Natural killer cell (primary cell): ENCODE data around the gene HINT2. TPM values are rescaled to one million over a fixed set of nuclear protein-coding genes. Genes with fewer than 3 reads are reported as not detected.

Experiments used
- ATAC-seq, 3 donors: fragments of 150-1000 bp in 2 of 3; fragments of 200-7000 bp in 1 of 3; cut with Tn5 transposase; 1 replicate in 1 of 3; 2 replicates in 2 of 3; pipeline ENCODE4 v1.10.0; 2021; ENCODE audit warnings: mild to moderate bottlenecking in 2 of 3, moderate library complexity in 2 of 3
- DNase-seq, 2 donors: peaks; one replicate each; pipeline versions ENCODE4 v3.0.0 to v3.0.0-alpha.2; 2013 to 2021; ENCODE audit warnings: mixed read lengths in 1 of 2
- H3K27ac ChIP-seq: one replicate; pipeline ENCODE4 v1.5.1; 2013; ENCODE audit warnings: mild to moderate bottlenecking, low read length
- H3K27me3 ChIP-seq: one replicate; pipeline ENCODE4 v1.6.1; 2013; ENCODE audit warnings: low read length; ENCODE audit not compliant: control insufficient read depth, insufficient read depth
- H3K36me3 ChIP-seq: one replicate; pipeline ENCODE4 v1.6.1; 2013; ENCODE audit warnings: low read length; ENCODE audit not compliant: control insufficient read depth, insufficient read depth
- H3K4me1 ChIP-seq: one replicate; pipeline ENCODE4 v1.6.1; 2013; ENCODE audit warnings: low read length; ENCODE audit not compliant: control insufficient read depth, insufficient read depth
- H3K4me3 ChIP-seq: one replicate; pipeline ENCODE4 v1.5.1; 2013; ENCODE audit warnings: low read length
- H3K9me3 ChIP-seq: one replicate; pipeline ENCODE4 v1.6.1; 2013; ENCODE audit warnings: low read length; ENCODE audit not compliant: control insufficient read depth, insufficient read depth
- H3K27ac Mint-ChIP-seq, 2 donors: one replicate each; pipeline ENCODE4 v1.8.0; 2022; ENCODE audit warnings: mild to moderate bottlenecking in 2 of 2, mixed read lengths in 2 of 2, moderate library complexity in 1 of 2
- H3K27me3 Mint-ChIP-seq, 2 donors: one replicate each; pipeline ENCODE4 v1.8.0; 2022; ENCODE audit warnings: low read depth in 2 of 2, mixed read lengths in 2 of 2
- H3K36me3 Mint-ChIP-seq: one replicate; pipeline ENCODE4 v1.8.0; 2022; ENCODE audit warnings: mixed read lengths
- H3K4me1 Mint-ChIP-seq, 2 donors: one replicate each; pipeline ENCODE4 v1.8.0; 2022; ENCODE audit warnings: mixed read lengths in 2 of 2
- H3K4me3 Mint-ChIP-seq: one replicate; pipeline ENCODE4 v1.8.0; 2022; ENCODE audit warnings: mild to moderate bottlenecking, moderate library complexity, mixed read lengths
- H3K9me3 Mint-ChIP-seq, 2 donors: one replicate each; pipeline ENCODE4 v1.8.0; 2022; ENCODE audit warnings: mixed read lengths in 2 of 2
- WGBS: methylation state at CpG from one replicate; pipeline ENCODE4 v1.1.7; 2013; ENCODE audit warnings: missing lambda C conversion rate; ENCODE audit not compliant: insufficient coverage; 5-methylcytosine and 5-hydroxymethylcytosine counted together
- intact Hi-C: fragments of 100-400 bp; cut with micrococcal nuclease; formaldehyde crosslinking; loops from one replicate; pipeline ENCODE4 v1.14.2; 2022
- total RNA-seq, 4 donors: library from RNA; stranded (reverse); fragments of 120-200 nt in 1 of 4; gene quantifications; one replicate each; pipeline versions ENCODE4 v1.2.3 to v1.2.4, GENCODE V29; 2013 to 2022
- TF ChIP-seq, protein P1 (sequence below): fragments of 200-600 bp; IDR thresholded peaks from one replicate; pipeline ENCODE4 v1.8.0; 2022; ENCODE audit warnings: antibody characterized with exemption

Gene HINT2
- total RNA-seq, 3 donors from 2014 or later (not counting 1 experiment from before 2014, with no cell fraction given): 25.8 to 27.5 (median 25.9) TPM

DNA sequence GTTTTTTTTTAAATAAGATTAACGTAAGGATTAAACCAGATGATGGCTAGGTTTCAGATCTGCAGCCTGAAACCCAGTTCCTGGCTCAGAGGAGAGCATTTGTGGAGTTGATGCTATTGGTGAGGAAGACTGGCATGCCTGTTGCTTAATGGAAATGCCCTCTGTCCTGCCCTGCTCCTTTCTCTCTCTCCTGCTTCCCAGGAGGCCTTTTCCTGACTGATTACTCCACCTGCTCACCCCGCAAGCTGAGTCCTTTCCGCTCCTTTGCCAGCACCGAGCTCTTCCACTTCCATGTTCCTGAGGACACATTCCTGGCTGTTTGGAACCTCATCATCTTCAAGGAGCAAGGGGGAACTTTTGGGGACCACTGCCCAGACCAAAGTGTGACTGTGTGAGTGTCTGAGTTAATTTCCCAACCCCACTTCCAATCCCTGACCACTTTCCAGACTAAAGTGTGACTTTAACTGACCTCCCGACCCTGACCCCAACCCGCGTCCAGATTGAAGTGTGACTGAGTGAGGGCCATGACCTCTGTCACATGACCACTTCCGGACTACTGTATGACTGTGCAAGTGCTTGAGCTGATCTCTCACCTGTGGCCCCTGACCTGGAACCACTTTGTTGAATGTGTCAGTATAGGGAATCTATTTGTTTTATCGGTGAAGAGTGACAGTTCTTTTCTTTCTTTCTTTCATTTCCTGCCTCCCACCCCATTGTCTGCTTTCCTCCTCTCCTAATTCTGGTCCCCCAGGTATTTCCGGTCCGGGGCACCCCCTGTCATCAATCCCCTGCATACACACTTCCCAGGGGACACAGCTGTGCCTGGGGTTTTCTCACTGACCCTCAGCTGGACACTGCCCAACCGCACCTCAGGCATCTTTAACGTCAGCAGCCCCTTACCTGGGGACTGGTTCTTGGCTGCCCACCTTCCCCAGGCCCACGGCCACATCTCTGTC lies 19.7 kb upstream of the HINT2 start:
- H3K4me1 ChIP-seq: peaks cover 19% of the 10 kb centered on the region
- Mint-ChIP-seq H3K36me3 (no peaks in the 10 kb centered on the region), H3K4me1 (peaks cover 8 to 26% of the 10 kb centered on the region in 2 donors), H3K4me3 (no peak overlapping the region), H3K9me3 (no peaks in the 10 kb centered on the region), H3K27me3 (no peaks in the 10 kb centered on the region), H3K27ac (no peak overlapping the region)
- intact Hi-C loops: no loop called here
- DNase-seq (no peak), ATAC-seq (no peak)
- no peak overlapping the region for H3K27ac ChIP-seq
- TF ChIP-seq, protein P1, sequence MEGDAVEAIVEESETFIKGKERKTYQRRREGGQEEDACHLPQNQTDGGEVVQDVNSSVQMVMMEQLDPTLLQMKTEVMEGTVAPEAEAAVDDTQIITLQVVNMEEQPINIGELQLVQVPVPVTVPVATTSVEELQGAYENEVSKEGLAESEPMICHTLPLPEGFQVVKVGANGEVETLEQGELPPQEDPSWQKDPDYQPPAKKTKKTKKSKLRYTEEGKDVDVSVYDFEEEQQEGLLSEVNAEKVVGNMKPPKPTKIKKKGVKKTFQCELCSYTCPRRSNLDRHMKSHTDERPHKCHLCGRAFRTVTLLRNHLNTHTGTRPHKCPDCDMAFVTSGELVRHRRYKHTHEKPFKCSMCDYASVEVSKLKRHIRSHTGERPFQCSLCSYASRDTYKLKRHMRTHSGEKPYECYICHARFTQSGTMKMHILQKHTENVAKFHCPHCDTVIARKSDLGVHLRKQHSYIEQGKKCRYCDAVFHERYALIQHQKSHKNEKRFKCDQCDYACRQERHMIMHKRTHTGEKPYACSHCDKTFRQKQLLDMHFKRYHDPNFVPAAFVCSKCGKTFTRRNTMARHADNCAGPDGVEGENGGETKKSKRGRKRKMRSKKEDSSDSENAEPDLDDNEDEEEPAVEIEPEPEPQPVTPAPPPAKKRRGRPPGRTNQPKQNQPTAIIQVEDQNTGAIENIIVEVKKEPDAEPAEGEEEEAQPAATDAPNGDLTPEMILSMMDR: no peak
- WGBS: 89% methylated on average over 14 of the region's 14 CpGs
- H3K36me3 ChIP-seq: no peaks in the 10 kb centered on the region
- H3K9me3 ChIP-seq: no peaks in the 10 kb centered on the region
- no peak overlapping the region for H3K4me3 ChIP-seq
- no peaks in the 10 kb centered on the region for H3K27me3 ChIP-seq

DNA sequence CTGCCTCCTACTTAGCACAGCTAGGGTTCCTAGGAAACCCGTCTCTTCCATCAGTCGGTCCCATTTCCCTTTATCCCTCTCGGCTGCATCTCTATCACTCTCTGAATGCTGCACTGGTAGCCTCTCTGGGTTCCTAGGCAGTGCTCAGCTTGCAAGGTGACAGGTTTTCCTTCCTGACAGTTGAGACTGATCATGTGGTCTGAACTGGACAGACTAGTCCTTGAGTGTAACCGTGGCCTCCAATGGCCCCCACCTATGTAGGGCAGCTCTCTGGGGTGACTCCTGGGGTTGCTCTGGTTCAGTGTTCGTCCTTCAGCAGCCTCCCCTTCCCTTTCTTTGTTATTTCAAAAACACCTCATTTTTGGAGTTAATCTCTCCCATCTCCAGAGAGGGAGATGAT lies 18.0 kb upstream of the HINT2 start:
- Mint-ChIP-seq H3K4me1 (peaks cover 18 to 39% of the 10 kb centered on the region in 2 donors), H3K9me3 (no peaks in the 10 kb centered on the region), H3K27me3 (no peaks in the 10 kb centered on the region), H3K27ac (no peak overlapping the region), H3K4me3 (no peak overlapping the region), H3K36me3 (no peaks in the 10 kb centered on the region)
- Histone ChIP-seq H3K27ac (no peak overlapping the region), H3K27me3 (no peaks in the 10 kb centered on the region), H3K36me3 (no peaks in the 10 kb centered on the region), H3K4me3 (no peak overlapping the region), H3K4me1 (peaks cover 28% of the 10 kb centered on the region), H3K9me3 (no peaks in the 10 kb centered on the region)
- ATAC-seq (no peak), DNase-seq (no peak)
- 78% methylated on average over 4 of the region's 5 CpGs for WGBS
- TF ChIP-seq, protein P1: no peak
- intact Hi-C loops: no loop called here

DNA sequence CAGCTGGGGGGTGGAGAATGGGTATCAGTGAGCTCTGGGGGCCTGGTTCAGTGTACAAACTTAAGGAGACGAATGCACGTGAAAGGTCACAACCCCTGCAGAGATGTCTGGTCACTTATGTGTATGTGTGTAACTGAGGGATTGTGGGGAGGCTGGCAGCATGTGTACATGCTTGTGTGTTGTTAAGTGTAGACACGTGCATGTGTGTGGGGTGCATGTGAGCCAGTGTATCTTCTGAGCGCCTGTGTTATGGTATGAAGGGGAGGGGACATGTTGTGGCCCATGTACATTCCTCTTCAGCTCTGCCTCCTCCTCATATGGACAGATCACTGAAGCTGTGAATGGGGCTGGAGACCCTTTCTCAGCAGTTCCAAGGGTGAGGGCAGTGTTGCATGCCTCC lies 16.2 kb upstream of the HINT2 start:
- no peak overlapping the region for H3K27ac ChIP-seq
- Mint-ChIP-seq H3K27me3 (no peaks in the 10 kb centered on the region), H3K9me3 (no peaks in the 10 kb centered on the region), H3K4me3 (no peak overlapping the region), H3K36me3 (no peaks in the 10 kb centered on the region), H3K27ac (no peak overlapping the region), H3K4me1 (peaks cover 21 to 41% of the 10 kb centered on the region in 2 donors)
- TF ChIP-seq, protein P1: no peak
- no peak for ATAC-seq
- no peak overlapping the region for H3K4me3 ChIP-seq
- peaks cover 28% of the 10 kb centered on the region for H3K4me1 ChIP-seq
- intact Hi-C loops: no loop called here
- 98% methylated on average over 4 of the region's 4 CpGs for WGBS
- no peaks in the 10 kb centered on the region for H3K27me3 ChIP-seq
- no peak for DNase-seq
- no peaks in the 10 kb centered on the region for H3K36me3 ChIP-seq
- H3K9me3 ChIP-seq: no peaks in the 10 kb centered on the region
